ENCODE results near the gene PDGFA. TPM values are rescaled to one million over a fixed set of nuclear protein-coding genes. Genes with fewer than 3 reads are reported as not detected.

Gene PDGFA
- total RNA-seq, 4 donors from 2014 or later: 3.6 to 6.6 (median 4.9) TPM

GRCh38 chr7:461117-461452 is 58.6 kb downstream of the PDGFA start:
- TF ChIP-seq CTCF (IDR thresholded peaks at IDR 0.05; ENCODE audit: low read depth): no peak

- TF ChIP-seq CTCF (IDR thresholded peaks at IDR 0.05; ENCODE audit: low read depth): no peak
These were observed 59.1 kb downstream of the PDGFA start for GRCh38 chr7:460374-461116.

- no peak for TF ChIP-seq CTCF (IDR thresholded peaks at IDR 0.05; ENCODE audit: low read depth)
These were observed 59.9 kb downstream of the PDGFA start for GRCh38 chr7:459584-460373.

GRCh38 chr7:458511-459245 is 61.0 kb downstream of the PDGFA start:
- no peak for TF ChIP-seq CTCF (IDR thresholded peaks at IDR 0.05; ENCODE audit: low read depth)

- TF ChIP-seq CTCF (IDR thresholded peaks at IDR 0.05; ENCODE audit: low read depth): no peak
These were observed 61.7 kb downstream of the PDGFA start for GRCh38 chr7:457814-458510.

GRCh38 chr7:455110-455928 is 64.3 kb downstream of the PDGFA start:
- TF ChIP-seq CTCF (IDR thresholded peaks at IDR 0.05; ENCODE audit: low read depth): no peak

All from subcutaneous adipose tissue (tissue), 4 donors.